ENCODE measurements around the gene ATP10A.

The ATP10A gene

DNA sequence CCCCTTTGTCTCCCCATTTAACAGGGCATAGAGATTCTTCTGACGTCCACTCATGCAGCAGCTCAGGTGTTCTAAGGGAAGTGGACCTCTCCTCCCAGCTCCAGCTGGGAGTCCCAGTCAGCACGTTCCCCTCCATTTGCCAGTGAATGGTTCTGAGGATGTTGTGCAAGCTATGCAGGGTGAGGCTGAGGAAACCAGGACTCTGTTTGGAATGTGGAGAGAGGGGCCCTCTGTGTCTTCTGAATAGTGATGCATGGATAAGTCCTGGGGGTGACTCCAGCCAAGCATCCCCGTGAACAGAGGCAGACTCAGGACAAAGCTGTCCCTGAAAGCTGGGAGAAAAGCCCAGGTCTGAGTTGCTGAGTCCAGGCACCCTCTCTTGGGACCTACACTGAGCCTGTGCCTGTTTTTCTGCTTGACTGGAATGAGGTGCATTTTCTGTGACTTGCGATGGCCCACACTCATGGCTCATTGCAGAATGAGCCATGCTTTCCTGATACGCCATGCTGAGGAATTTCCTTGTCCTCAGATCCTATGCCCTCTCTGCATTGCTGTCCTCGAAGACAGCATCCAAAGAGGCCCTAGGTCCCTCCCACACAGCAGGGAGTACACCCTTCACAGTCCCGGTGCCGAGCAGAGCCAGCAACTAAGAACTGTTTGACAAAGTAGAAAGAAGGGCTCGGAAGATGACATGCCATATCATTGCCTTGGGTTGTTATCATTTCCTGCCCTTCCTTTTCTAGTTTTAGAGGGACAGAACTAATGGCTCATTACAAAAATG lies 185.2 kb downstream of the ATP10A start:
- no peak for DNase-seq

DNA sequence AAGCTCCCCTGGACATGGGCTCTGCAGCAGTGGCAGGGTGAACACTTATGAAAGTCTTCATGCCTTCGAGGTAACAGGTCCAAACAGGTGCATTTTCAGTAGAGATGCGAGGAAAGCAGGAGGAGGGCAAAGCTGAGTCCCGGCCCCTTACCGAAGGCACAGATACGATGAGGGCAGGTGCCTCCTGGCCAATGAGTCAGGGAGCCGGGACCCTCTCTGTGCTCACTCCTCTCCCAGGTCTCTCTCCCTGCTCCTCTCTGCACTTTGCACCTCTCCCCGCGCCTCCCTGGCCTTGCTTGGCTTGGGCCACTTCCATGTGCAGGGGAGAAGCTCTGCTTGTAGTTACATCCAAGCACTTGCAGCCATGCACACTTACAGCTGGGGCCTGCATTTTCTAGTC lies 187.1 kb downstream of the ATP10A start:
- no peak for DNase-seq

DNA sequence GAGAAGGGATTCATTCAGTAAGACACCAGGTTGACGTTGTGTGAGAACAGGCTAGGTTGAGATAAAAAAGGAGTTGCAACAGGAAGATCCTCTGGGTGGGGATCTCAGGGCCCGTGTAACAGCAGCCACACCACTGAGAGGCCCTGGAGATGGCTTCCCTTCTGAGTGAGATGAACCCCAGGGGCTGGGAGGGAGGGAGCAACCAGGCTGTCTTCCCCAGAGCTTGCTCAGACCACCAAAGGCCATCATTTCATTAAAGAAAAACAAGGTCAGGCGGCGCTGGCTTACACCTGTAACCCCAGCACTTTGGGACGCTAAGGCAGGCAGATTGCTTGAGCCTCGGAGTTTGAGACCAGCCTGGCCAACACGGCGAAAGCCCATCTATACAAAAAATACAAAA lies 187.7 kb downstream of the ATP10A start:
- DNase-seq = no peak

DNA sequence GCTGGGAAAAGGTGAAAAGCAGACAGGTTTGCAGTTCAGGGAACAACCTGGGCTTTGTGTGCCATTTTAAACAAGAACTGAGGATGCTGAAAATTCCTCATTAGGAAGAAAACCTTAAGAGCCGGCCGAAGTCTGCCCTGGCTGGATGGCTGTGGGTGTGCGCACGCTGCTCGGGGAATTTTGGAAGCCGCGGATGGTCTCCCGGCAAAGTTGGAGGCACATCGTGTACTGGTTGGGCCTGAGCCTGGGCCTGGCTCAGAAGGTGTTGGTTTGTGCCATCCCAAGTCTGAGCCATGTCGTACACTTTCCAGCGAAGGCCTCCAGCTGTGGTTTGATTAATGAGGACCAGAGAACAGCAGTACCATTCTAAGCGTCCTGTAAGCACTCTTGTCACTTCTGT lies 188.2 kb downstream of the ATP10A start:
- DNase-seq = no peak

DNA sequence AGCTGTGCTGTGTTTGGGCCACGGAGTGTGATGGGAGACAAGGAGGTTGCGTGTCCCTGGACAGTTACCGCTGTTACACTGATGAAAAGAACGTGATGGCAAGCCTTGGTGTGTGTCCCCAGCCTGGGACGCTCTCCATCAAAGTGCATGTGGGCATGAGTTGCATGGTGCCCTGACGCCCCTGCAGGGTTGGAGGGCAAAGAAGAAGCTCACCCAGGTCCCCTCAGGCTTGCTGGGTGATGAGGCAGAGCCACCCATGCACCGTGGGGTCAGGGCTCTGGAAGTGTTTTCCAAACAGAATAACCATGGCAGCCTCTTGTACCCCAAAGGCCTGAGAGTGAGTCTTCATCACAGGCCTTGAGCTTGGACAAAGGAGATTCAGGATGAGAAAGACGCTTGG lies 189.2 kb downstream of the ATP10A start:
- DNase-seq = no peak

DNA sequence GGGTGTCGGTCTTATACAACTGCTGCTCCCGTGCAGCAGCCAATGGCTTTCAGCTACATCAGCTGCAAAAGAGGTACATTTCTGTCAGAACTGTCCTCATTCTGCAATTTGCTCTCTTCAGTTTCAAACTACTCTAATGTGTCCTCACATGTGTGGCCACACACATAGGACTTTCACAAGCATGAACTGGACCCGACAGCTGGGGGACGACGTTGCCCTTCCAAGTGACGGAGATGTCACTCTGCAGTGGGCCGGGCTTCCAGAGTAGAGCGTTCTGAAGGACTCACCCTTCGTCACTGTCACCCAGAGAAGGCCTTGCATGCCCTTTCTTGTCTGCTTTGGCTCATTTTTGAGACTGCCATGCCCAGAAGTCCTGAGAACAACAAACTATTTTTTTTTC lies 189.8 kb downstream of the ATP10A start:
- no peak for DNase-seq

DNA sequence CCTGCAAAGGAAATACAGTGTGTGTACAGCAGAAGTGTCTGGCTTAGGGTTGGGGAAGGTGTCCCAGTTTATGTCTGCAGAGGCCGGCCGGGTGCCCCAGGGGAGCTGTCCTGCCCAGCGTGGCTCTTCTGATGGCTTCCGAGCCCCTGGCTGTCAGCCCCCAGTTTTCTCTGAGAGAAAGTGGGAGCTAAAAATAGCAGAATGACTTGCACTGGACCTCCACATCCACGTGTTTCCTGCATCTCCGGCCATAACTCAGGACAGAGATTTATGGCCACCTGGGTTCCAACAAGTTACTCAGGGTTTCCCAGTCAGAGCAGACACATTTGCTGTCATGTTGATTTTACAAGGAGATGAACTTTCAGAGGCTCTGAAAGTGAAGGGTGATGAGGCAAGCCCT lies 192.0 kb downstream of the ATP10A start:
- DNase-seq = peak; percentile 53

DNA sequence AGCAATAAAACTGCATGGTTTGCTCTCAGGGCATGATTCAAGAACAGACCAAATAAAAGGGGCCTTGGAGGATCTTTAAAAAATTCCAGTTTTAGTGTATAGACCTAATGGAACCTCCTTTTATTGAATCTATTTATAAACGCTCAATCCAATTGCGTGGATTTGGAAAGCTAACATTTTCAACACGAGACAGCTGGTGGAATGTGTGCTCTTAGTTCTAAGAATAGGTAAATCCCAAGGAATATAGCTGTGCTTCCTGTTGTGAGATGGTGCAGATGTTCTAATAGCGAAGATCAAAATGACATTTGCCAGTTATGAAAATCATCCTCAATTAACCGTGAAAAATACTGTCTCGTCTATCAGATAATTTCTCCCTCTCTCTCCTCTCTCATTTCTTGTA lies 192.5 kb downstream of the ATP10A start:
- DNase-seq = no peak

DNA sequence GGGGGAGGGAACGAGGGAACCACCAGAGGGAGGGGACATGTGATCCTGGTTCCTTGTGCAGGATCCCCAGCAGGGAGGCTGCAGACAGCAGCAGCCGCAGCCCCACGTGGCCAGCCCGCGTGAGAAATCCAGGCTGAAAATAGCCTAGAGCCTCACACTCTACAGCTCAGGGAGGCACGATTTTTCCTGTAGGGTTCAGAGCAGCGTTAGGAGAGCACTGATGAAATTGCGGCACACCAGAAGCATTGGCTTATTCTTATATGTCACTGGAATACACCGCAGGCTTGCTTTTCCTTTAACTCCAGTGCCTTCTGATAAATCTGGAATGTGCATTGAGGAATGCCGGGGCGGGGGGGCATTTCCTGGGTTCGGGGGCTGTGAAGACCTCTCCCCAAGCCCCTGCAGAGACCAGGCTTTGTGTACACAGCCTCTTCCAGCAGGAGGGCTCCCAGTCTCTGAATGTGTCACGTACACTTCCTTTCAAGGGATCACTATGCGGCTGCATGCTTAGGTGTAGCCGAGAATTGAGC lies 193.0 kb downstream of the ATP10A start:
- DNase-seq = peak; percentile 86

DNA sequence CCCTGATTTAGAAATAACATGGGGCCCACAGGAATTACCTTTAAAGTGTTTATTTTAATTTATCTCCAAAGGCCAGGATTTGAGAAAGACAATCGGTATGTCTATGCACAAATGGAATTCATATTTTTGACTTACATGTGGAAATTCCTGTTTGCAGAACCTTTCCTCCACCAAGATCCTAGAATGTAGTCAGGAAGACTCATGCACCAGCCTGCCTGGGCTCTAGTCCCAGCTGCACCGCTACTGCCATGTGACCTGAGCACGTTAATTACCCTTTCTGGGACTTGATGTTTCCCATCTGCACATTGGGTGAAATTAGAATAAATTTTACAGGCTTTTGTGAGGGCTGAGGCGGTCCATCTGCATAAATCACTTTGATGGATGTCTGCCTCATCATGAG lies 194.2 kb downstream of the ATP10A start:
- no peak for DNase-seq

DNA sequence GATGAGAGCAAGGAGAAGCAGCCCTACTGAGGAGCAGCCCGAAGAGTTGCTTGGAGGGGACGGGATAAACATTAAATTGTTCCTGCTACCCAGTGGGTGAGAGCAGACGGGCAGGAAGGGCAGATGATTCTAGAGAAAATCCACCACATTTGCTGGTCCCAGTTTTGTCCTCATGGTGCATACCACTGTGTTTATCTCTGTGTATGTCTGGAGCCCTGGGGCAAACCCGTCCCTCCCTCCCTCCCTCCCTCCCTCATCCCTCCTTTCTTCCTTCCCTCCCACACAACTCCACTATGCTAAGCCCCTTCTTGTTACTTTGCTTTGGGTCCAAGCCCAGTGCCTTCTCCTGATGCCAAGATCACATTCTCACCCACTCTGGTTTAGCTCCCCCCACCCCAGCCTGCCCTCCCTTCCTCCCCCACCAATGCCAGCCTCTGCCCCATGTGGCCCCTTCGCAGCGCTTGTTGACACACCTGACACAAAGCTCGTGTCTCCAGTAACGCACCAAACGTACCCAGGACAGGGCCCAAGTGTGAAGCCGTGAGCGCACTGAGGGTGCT lies 194.8 kb downstream of the ATP10A start:
- no peak for DNase-seq

DNA sequence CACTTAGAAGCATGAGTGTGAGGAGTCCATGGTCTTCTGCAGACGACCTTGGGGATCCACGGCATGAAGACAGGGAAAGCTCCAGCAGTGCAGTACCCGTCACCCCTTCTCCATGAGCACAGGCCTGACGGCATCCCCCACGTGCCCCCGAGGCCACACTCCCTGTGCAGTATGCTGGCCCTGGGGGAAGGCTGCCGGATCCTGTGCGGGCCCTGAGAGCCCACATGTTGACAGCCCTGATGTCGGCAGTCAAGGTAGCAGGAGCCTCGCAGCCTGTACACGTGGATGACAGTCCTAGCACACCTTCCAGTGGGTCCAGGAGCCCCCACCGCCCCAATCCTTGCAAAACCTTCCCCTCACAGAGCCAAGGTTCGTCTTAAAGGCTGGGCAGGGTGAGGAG lies 195.3 kb downstream of the ATP10A start:
- DNase-seq = no peak

DNA sequence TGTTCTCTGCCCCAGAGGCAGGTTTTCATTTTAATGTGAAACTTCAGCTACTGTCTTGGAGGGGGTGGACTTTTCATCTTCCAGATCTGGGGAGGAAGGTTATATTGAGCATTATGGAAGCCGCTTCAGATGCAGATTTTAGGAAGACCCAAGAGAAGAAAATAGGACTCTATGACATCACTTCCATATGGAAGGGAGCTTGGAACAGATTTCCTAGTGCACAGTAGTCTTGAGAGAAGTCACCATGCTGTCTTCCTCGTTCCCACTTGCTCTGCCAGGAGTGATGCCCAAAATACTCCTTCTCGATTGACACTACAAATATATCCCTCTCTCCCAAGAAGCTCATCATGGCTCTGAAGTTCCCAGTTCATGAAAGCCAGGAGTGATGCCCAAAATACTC lies 197.2 kb downstream of the ATP10A start:
- DNase-seq = no peak

DNA sequence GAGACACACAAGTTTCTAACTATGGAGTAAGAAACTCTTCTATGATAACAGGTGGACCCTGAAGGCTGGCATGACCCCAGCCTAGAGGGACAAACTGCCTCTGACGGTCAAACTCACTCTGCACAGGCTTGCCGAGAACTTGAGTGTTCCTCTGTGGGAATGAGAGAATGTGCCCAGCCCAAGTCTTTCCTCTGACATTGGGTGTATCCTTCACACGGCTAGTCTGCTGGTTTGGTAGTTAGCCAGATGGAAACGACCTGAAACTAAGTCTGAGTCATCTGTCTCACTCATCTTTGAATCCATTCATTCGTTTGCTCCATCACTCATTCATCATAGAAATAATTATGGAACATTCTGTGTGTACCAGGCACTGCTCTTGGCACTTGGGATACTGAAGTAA lies 198.4 kb downstream of the ATP10A start:
- no peak for DNase-seq

DNA sequence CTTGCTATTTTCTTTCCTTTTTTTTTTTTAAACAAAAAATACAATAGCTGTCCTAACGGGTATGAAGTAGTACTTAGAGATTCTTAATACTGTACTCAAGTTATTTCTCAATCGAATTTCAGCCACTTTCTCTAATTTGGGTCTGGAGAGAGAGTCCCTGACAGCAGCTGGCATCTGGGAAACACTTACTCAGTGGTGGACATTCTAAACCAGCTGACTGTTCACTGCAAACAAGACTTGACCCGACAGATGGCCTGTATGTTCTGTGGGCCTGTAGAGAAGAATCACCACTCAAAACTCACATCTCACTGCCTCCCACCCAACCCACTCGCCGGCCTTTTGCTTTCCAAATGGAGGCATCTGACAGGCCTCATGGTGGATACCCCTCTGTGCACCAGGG lies 199.6 kb downstream of the ATP10A start:
- DNase-seq = no peak

DNA sequence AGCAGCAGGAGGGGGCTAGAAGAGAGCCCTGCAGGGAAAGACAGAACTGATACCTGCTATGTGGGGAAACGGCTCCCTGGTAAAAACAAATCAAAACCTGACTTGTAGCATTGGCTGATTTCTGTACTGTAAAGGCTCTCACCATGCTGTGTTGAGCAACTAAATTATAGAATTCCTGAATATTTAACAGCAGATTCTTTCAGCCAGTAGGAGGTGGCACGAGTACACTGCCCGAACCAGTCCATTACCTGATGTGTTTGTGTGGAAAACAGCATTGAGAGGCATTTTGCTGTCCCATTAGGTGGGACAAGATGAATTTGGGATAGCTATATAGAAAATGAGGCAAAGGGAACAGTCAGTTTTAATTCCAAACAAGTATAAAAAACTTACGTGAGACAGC lies 201.2 kb downstream of the ATP10A start:
- DNase-seq = no peak

DNA sequence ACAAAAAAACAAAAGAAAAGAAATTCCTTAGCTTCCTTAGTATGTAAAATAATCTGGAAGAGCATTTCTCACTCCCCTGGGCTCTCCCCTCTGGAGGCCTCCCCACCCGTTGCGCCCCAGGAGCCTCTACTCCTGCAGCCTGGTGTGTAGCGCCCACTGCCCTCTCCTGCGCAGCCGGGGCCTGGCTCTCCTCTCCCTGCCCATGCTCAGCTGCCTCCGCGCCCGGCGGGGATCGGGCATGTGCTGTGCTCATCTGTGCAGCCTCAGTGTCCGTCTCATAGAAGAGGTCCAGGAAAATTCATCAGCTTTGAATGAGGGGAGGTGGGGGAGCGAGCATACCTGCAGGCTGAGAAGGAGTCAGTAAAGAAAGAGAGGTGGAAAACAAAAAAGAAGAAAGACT lies 203.9 kb downstream of the ATP10A start:
- DNase-seq = no peak

DNA sequence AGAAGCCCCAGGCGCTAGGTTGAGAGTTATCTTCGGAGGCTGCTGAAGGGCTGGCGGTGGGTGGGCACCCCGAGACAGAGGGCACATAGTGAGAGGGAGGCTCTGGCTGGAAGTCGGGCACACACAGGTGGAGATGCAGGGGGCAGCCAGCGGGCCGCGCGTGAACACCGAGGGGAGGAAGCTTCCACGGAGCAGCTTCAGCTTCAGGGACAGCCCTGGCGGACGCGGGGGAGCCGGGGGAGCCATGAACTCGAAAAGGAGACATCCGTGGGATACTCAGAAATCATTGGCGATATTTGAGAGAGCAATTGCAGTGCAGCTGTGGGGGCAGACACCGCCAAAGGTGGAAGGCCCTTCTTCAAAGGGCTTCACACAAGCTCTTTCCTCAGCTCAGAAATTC lies 204.6 kb downstream of the ATP10A start:
- DNase-seq = no peak

DNA sequence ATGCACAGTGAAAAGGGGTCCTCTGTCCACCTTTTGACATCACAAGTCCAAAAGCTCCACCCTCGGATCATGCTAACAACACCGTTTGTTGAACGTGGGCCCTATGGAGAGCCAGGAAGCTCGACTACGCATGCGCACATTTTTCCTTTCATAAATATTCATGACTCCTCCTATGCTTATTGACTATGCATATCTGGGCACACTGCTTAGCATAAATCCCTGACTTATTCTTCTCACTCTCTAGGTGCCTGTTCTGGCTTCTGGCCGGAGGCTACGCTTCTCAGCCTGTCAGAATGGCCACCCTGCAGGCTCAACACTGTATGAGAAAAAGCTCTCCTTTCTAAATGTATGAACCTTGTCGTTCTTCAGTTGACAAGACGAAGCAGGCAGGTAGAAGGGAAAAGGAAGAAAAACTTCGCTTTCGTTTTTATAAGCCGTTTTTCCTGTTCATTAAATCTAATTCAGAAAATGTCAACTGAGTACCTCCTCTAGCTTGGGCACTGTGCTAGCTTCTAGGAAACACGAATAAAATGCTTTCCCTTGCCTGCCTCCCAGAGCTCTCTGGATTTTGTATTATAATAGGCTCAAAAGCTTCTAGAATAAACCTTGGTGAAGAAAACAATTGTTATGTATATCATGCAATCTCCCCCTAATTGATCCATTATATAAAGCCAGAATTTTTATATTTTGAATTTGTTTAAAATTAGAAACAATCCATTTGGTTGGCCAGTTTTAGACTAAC lies 207.7 kb downstream of the ATP10A start:
- no peak for DNase-seq

DNA sequence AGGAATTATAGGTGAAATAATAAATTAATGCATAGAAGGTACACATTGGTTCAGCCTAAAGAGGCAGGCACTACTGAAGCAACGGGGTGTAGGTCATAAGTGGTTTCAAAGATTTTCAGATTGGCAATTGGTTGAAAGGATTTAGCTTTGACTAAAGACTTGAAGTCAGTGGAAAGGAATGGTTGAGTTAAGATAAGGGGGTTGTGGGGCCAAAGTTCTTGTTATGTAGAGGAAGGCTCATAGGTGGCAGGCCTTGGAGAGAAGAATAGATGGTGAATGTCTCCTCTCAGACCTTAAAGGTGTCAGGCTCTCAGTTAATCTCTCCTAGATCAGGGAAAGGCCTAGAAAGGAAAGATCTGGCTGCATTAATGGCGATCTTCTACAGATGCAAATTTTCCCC lies 209.8 kb downstream of the ATP10A start:
- DNase-seq = no peak

DNA sequence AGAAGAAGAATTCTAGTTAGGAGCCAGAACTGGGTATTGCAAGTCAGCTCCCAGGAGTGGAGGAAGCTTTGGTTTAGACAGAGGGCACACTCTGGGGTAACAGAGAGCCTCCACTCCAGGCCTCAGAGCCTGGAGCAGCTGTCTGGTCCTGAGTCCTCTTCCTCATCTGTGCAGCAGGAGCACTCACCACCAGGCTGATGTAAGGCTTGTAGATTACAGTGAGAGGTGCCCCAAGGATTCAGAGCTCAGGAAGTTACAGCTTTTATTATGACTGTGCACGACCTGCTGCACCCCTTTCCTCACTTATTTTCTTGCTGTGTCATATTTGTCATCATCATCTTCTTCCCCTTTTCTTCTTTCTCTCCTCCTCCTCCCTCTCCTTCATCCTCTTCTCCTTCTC lies 210.4 kb downstream of the ATP10A start:
- DNase-seq = no peak

DNA sequence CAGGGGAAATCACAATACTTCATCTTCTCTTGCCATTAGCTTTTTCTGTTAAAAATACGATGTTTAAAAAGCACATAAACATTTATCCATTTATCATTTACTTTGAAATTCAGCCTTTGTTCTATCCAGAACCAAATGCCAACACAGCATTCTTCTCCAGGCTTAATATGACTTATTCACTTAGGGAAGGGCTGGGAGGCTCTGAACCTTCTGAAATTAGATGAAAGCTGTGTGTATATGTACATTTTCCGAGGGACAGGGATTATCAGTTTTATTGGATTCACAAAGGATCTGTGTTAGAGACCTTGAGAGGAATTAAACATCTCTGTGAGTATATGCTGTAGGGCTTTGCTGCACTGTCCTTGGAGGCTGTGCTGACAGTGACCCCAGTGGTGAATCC lies 213.7 kb downstream of the ATP10A start:
- no peak for DNase-seq

DNA sequence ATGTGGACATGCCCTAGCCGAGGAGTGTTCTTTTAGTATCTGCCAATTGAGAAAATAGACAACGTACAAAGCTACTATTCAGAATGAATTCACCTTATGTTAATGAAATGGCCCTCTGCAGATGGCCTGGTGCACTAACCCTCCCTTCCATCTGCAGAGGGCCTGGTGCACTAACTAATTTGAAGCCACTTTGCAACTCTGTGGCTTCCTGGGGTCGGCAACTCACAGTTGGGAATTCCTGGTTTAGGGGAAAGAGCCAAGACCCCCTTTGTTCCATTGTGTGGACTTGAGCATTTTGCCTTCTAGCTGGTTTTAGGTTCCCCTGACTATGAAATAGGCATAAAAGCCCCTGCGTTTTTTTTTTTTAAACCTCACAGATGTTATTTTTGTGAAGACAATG lies 220.0 kb downstream of the ATP10A start:
- DNase-seq = no peak

DNA sequence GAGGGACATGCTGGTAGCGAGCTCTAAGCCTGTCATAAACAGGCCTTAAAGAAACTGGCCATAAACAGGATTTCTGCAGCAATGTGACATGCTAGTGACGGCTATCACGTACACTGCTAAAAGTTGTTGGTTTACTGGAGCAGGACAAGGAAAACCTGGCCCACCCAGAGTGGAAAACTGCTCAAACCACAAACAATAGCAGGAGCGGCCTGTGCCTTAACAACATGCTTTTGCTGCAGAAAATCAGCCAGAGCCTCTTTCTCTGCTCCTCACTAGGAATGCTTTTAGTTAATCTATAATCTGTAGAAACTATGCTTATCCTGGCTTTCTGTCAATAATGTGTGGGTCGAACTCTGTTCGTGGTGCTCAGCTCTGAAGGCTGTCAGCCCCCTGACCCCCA lies 221.4 kb downstream of the ATP10A start:
- DNase-seq = peak; percentile 54
